Activated T-helper 2 cell treated with anti-CD3 and anti-CD28 coated beads, Interferon-gamma antibody, Interleukin-2, Interleukin-4, amounts not matched to agents 10 μg/mL and 5 μg/mL and 100 μg/mL, durations not matched to agents 14 hours and 24 hours and 36 hours (primary cell): Measurements from ENCODE around the gene MAFG. TPM values are rescaled to one million over a fixed set of nuclear protein-coding genes. Genes with fewer than 3 reads are reported as not detected.
"Not testable (repeated sequence)": the region's sequence is repeated elsewhere in the genome, so short reads cannot be mapped to it uniquely, and the experiment has no call there.

ENCODE experiments used
- DNase-seq: peaks from one replicate; pipeline ENCODE4 v3.0.0; 2021; ENCODE audit warnings: low spot score
- H3K27ac Mint-ChIP-seq: one replicate; pipeline ENCODE4 v1.8.0; 2021; ENCODE audit warnings: mixed read lengths
- H3K27me3 Mint-ChIP-seq: one replicate; pipeline ENCODE4 v1.8.0; 2021; ENCODE audit warnings: low read depth, mixed read lengths
- H3K36me3 Mint-ChIP-seq: one replicate; pipeline ENCODE4 v1.8.0; 2021; ENCODE audit warnings: low read depth, mixed read lengths
- H3K4me1 Mint-ChIP-seq: one replicate; pipeline ENCODE4 v1.8.0; 2021; ENCODE audit warnings: low read depth, mixed read lengths
- H3K4me3 Mint-ChIP-seq: one replicate; pipeline ENCODE4 v1.8.0; 2021; ENCODE audit warnings: low read depth, mild to moderate bottlenecking, moderate library complexity, mixed read lengths
- H3K9me3 Mint-ChIP-seq: one replicate; pipeline ENCODE4 v1.8.0; 2021; ENCODE audit warnings: mixed read lengths
- intact Hi-C: fragments of 100-400 bp; cut with micrococcal nuclease; formaldehyde crosslinking; loops from one replicate; pipeline ENCODE4 v1.15.1; 2023
- total RNA-seq: library from RNA; stranded (reverse); gene quantifications from 2 replicates; pipeline ENCODE4 v1.2.3, GENCODE V29; 2022

MAFG gene
- total RNA-seq, 1 donor from 2014 or later, result 30.3 TPM

GRCh38 chr17:81955058-81955681 is 27.6 kb upstream of the MAFG start:
- Mint-ChIP-seq H3K4me1 (no peaks in the 10 kb centered on the region), H3K9me3 (no peaks in the 10 kb centered on the region), H3K27me3 (peaks cover 23% of the 10 kb centered on the region), H3K27ac (no peak overlapping the region), H3K4me3 (no peak overlapping the region), H3K36me3 (no peaks in the 10 kb centered on the region)
- no peak for DNase-seq
- intact Hi-C loops, result no loop called here

DNA sequence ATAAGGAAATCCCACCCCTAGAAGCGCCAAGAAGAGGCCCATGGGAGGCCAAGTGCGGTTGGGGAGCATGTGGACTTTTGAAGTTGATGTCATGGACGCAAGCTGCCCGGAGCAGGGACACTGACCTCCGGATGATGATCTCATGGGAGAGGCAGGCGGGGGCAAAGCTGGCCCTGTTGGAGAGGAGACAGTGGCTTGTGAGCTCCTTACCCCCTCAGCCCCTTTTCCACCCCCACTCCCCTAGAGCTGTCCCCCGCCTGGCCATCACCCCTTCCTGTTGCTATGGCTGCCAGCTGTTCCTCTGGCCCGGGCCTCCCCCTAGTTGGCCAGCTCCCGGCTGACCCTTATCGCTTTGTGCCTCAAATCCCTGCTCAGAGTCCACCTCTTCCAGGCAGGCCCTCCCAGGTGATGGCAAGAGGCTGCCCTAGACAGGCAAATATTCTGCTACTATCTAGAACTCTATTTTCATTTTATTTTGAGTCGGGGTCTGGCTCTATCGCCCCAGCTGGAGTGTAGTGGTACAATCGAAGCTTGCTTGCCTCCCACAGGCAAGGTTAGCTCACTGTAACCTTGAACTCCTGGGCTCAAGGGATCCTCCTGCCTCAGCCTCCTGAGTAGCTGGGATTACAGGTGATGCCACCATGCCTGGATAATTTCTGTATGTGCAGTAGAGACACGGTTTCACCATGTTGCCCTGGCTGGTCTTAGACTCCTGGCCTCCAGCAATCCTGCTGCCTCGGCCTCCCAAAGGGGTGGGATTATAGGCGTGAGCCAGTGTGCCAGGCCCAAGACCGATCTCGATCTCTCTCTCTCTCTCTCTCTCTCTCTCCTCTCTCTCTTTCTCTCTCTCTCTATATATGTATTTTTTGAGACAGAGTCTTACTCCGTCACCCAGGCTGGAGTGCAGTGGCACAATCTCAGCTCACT is 26.9 kb upstream of the MAFG start:
- H3K36me3 Mint-ChIP-seq, result no peaks in the 10 kb centered on the region
- no peaks in the 10 kb centered on the region for H3K4me1 Mint-ChIP-seq
- no peak for DNase-seq
- H3K4me3 Mint-ChIP-seq, result no peak overlapping the region
- H3K27me3 Mint-ChIP-seq, result peaks cover 23% of the 10 kb centered on the region
- H3K9me3 Mint-ChIP-seq, result no peaks in the 10 kb centered on the region
- intact Hi-C loops, result no loop called here
- H3K27ac Mint-ChIP-seq, result no peak overlapping the region

GRCh38 chr17:81953443-81953842 is 25.9 kb upstream of the MAFG start:
- H3K4me3 Mint-ChIP-seq, H3K4me1 Mint-ChIP-seq, H3K9me3 Mint-ChIP-seq, intact Hi-C loops, H3K36me3 Mint-ChIP-seq, H3K27ac Mint-ChIP-seq, DNase-seq: not testable (repeated sequence)
- H3K27me3 Mint-ChIP-seq, result peaks cover 16% of the 10 kb centered on the region

- no peak overlapping the region for H3K4me3 Mint-ChIP-seq
- intact Hi-C loops, result no loop called here
- peaks cover 13% of the 10 kb centered on the region for H3K27me3 Mint-ChIP-seq
Observed at GRCh38 chr17:81952792-81953228, 25.3 kb upstream of the MAFG start.

GRCh38 chr17:81951785-81952684 is 24.5 kb upstream of the MAFG start:
- Mint-ChIP-seq H3K36me3 (no peaks in the 10 kb centered on the region), H3K27ac (no peak overlapping the region), H3K4me3 (no peak overlapping the region), H3K27me3 (peaks cover 10% of the 10 kb centered on the region), H3K9me3 (no peaks in the 10 kb centered on the region), H3K4me1 (no peaks in the 10 kb centered on the region)
- intact Hi-C loops, result no loop called here
- DNase-seq, result no peak

More at GRCh38 chr17:81952792-81953228, 25.3 kb upstream of the MAFG start:
- H3K4me1 Mint-ChIP-seq, result no peaks in the 10 kb centered on the region
- no peak for DNase-seq
- no peak overlapping the region for H3K27ac Mint-ChIP-seq
- no peaks in the 10 kb centered on the region for H3K36me3 Mint-ChIP-seq
- H3K9me3 Mint-ChIP-seq, result no peaks in the 10 kb centered on the region

- Mint-ChIP-seq H3K36me3 (no peaks in the 10 kb centered on the region), H3K4me1 (no peaks in the 10 kb centered on the region), H3K27ac (no peak overlapping the region), H3K4me3 (no peak overlapping the region), H3K27me3 (peaks cover 11% of the 10 kb centered on the region), H3K9me3 (no peaks in the 10 kb centered on the region)
- intact Hi-C loops, result no loop called here
- no peak for DNase-seq
Observed at GRCh38 chr17:81950501-81950900, 23.0 kb upstream of the MAFG start.

DNA sequence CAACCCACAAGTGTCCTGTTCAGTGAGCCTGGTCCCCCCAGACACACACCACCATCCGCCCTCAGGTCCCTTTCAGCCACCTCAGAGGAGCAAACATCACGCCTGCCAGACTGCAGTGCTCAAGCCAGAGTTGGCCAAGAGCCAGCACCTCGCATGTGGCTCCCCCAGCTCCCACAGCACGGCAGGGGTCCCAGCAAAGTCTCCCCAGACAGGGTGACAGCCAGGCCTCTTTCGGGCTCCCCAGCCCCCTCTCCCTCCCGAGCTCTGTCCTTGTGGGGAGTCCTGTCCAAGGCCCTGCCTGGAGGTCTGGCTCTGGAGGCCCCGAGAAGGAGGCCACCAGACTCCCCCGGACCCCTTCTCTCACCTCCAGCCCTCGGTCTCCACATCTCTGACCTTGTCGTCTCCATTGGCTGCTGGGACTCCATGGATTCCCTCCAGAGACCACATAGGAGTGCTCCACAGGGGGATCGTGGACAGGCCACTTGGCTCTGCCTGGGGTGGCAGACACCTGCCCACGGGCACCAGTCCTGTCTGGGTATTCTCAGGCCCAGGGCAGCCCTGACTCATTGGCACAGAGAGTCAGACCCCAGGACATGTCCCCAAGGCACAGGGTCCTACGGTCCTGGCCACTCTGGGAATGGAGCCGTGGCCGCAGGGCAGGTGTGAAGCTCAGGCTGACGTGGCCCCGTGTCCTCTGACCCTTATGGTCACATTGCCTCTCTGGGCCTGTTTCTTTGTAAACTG is 21.3 kb upstream of the MAFG start:
- Mint-ChIP-seq H3K4me1 (no peaks in the 10 kb centered on the region), H3K27ac (no peak overlapping the region), H3K9me3 (no peaks in the 10 kb centered on the region), H3K36me3 (no peaks in the 10 kb centered on the region), H3K27me3 (peaks cover 11% of the 10 kb centered on the region), H3K4me3 (no peak overlapping the region)
- no peak for DNase-seq
- intact Hi-C loops, result no loop called here

DNA sequence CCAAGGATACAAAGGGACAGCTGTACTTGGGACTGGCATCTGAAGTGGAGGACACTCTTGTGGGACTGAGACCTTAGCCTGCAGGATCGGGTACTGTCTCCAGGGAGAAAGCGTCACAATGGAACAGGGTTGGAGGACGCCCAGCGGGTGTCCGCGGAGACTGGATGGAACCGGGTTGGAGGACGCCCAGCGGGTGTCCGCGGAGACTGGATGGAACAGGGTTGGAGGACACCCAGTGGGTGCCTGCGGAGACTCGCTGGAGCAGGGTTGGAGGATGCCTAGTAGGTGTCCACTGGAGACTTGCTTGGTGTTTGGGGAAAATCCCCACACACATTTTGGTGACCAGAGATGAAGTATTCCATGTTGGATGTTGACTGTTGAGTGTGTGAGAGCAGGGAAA is 19.7 kb upstream of the MAFG start, which contains the start of gene MYADML2:
Gene MYADML2 (minus strand): TSS at position 45 of the 400 bp plus-strand sequence. CDS start 5,492 bp downstream, outside the sequence.
- H3K27ac Mint-ChIP-seq, result no peak within 1 kb of the TSS
- no peaks in the 10 kb centered on the region for H3K36me3 Mint-ChIP-seq
- no peak within 1 kb of the TSS for H3K4me3 Mint-ChIP-seq
- H3K9me3 Mint-ChIP-seq, result no peaks in the 10 kb centered on the region
- no peak for DNase-seq
- H3K4me1 Mint-ChIP-seq, result no peaks in the 10 kb centered on the region
- H3K27me3 Mint-ChIP-seq, result peaks cover 11% of the 10 kb centered on the region
- intact Hi-C loops, result no loop called here

GRCh38 chr17:81944858-81945257 is 17.3 kb upstream of the MAFG start:
- Mint-ChIP-seq H3K4me3 (no peak overlapping the region), H3K4me1 (no peaks in the 10 kb centered on the region), H3K27me3 (peaks cover 3% of the 10 kb centered on the region), H3K36me3 (no peaks in the 10 kb centered on the region), H3K27ac (no peak overlapping the region), H3K9me3 (no peaks in the 10 kb centered on the region)
- intact Hi-C loops, result no loop called here
- DNase-seq, result no peak

- Mint-ChIP-seq H3K4me1 (peaks cover 3% of the 10 kb centered on the region), H3K27me3 (peaks cover 2% of the 10 kb centered on the region), H3K9me3 (no peaks in the 10 kb centered on the region), H3K36me3 (no peaks in the 10 kb centered on the region), H3K27ac (no peak overlapping the region), H3K4me3 (no peak overlapping the region)
- intact Hi-C loops, result no loop called here
- no peak for DNase-seq
Observed at GRCh38 chr17:81942167-81942553, 14.6 kb upstream of the MAFG start.

DNA sequence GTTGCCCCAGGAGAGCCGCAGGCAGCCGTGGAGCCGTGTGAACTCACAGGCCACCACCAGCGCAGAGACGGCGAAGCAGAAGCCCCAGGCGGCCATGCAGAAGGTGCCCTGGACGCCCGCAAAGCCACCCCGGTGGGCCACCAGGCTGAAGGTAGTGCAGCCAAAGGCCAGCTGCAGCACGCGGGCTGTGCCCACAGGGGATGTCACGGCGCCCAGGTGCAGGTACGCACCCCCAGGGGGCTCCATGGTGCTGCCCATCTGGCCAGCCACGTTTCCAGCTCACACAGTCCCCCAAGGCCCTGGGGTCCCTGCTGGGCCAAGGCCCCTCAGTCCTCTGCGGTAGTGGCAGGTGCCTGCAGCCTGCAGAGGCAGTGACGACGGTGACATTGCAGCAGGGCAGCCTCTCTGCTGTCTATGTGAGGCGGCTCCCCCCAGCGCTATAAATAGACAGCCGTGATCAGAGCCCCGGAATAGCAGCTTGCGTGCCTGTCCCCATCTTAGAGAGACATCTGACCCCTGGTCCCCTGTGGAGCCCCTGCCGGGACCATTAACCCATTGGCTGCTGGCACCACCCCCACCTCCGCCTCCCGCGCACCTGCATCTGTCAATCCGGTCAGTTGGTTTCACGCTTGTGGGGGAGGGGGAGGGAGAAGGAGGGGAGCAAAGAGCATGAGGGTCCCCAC is 14.1 kb upstream of the MAFG start:
- Mint-ChIP-seq H3K4me3 (no peak overlapping the region), H3K27me3 (no peaks in the 10 kb centered on the region), H3K27ac (no peak overlapping the region), H3K36me3 (no peaks in the 10 kb centered on the region), H3K4me1 (peaks cover 3% of the 10 kb centered on the region), H3K9me3 (no peaks in the 10 kb centered on the region)
- intact Hi-C loops, result no loop called here
- no peak for DNase-seq
